ENCODE results near the gene PNLDC1.
A peak's percentile ranks its signal among the peaks of the same experiment; 100 is the strongest.

Gene PNLDC1

GRCh38 chr6:159800141-159800865 lies at the start of gene PNLDC1:
Gene PNLDC1, plus strand, starts transcription at chr6:159800276. Its CDS starts 32 bp downstream, at chr6:159800308.
- no peak for DNase-seq

GRCh38 chr6:159751448-159751847 lies 48.6 kb upstream of the PNLDC1 start:
- no peak for DNase-seq

GRCh38 chr6:159753081-159753872 lies 46.8 kb upstream of the PNLDC1 start:
- DNase-seq = no peak

- no peak for DNase-seq
Measured at GRCh38 chr6:159754401-159754800, 45.7 kb upstream of the PNLDC1 start.

GRCh38 chr6:159754959-159755914 lies 44.8 kb upstream of the PNLDC1 start:
- no peak for DNase-seq

GRCh38 chr6:159756508-159756907 lies 43.6 kb upstream of the PNLDC1 start:
- no peak for DNase-seq

GRCh38 chr6:159758031-159759001 lies 41.8 kb upstream of the PNLDC1 start:
- no peak for DNase-seq

GRCh38 chr6:159759645-159760044 lies 40.4 kb upstream of the PNLDC1 start:
- no peak for DNase-seq

- DNase-seq = no peak
Measured at GRCh38 chr6:159760602-159761057, 39.4 kb upstream of the PNLDC1 start.

GRCh38 chr6:159761129-159761872 lies 38.8 kb upstream of the PNLDC1 start:
- DNase-seq = peak; percentile 14

GRCh38 chr6:159761873-159762680 lies 38.0 kb upstream of the PNLDC1 start, which contains the start of gene ACAT2:
Gene ACAT2, plus strand, starts transcription at chr6:159762045. Its CDS starts 43 bp downstream, at chr6:159762088.
- peak; percentile 84 for DNase-seq

- no peak for DNase-seq
Measured at GRCh38 chr6:159762681-159763293, 37.3 kb upstream of the PNLDC1 start.

GRCh38 chr6:159766906-159767305 lies 33.2 kb upstream of the PNLDC1 start:
- DNase-seq = no peak

GRCh38 chr6:159769470-159769869 lies 30.6 kb upstream of the PNLDC1 start:
- DNase-seq = no peak

- no peak for DNase-seq
Measured at GRCh38 chr6:159772196-159772595, 27.9 kb upstream of the PNLDC1 start.

- no peak for DNase-seq
Measured at GRCh38 chr6:159777240-159777904, 22.7 kb upstream of the PNLDC1 start.

GRCh38 chr6:159778131-159778530 lies 21.9 kb upstream of the PNLDC1 start:
- DNase-seq = no peak

GRCh38 chr6:159778542-159779103 lies 21.5 kb upstream of the PNLDC1 start:
- no peak for DNase-seq

GRCh38 chr6:159788276-159788675 lies 11.8 kb upstream of the PNLDC1 start:
- no peak for DNase-seq

Data from activated T-cell treated with anti-CD3 and anti-CD28 coated beads for 4 hours (primary cell).